ENCODE data around the gene TTC28.
"Not testable (repeated sequence)": the region's sequence is repeated elsewhere in the genome, so short reads cannot be mapped to it uniquely, and the experiment has no call there.

TTC28 gene

GRCh38 chr22:28538922-28539321, 140.7 kb downstream of the TTC28 start:
- no peak overlapping the region for H3K4me3 Mint-ChIP-seq
- no peaks in the 10 kb centered on the region for H3K4me1 Mint-ChIP-seq
- H3K9me3 Mint-ChIP-seq, result no peaks in the 10 kb centered on the region
- no peak for DNase-seq
- no peak for ATAC-seq
- peaks cover 1% of the 10 kb centered on the region for H3K36me3 Mint-ChIP-seq (ENCODE audit: low read depth)
- no peak overlapping the region for H3K27ac Mint-ChIP-seq
- H3K27me3 Mint-ChIP-seq, result peaks cover 5% of the 10 kb centered on the region

DNA sequence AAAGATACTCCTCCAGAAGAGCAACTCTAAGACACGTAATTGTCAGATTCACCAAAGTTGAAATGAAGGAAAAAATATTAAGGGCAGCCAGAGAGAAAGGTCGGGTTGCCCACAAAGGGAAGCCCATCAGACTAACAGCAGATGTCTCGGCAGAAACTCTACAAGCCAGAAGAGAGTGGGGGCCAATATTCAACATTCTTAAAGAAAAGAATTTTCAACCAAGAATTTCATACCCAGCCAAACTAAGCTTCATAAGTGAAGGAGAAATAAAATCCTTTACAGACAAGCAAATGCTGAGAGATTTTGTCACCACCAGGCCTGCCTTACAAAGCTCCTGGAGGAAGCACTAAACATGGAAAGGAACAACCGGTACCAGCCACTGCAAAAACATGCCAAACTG, 149.1 kb downstream of the TTC28 start:
- H3K4me3 Mint-ChIP-seq; H3K4me1 Mint-ChIP-seq; DNase-seq; ATAC-seq; H3K27ac Mint-ChIP-seq; H3K27me3 Mint-ChIP-seq; H3K36me3 Mint-ChIP-seq (ENCODE audit: low read depth): not testable (repeated sequence)
- H3K9me3 Mint-ChIP-seq, result peaks cover 20% of the 10 kb centered on the region

DNA sequence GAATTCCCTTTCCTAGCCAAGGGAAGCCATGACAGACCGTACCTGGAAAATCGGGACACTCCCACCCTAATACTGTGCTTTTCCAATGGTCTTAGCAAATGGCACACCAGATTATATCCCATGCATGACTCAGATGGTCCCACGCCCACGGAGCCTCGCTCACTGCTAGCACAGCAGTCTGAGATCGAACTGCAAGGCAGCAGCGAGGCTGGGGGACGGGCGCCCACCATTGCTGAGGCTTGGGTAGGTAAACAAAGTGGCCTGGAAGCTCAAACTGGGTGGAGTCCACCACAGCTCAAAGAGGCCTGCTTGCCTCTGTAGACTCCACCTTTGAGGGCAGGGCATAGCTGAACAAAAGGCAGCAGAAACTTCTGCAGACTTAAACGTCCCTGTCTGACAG, 150.5 kb downstream of the TTC28 start:
- ATAC-seq; H3K27ac Mint-ChIP-seq; H3K4me1 Mint-ChIP-seq; H3K4me3 Mint-ChIP-seq; H3K36me3 Mint-ChIP-seq (ENCODE audit: low read depth); DNase-seq; H3K27me3 Mint-ChIP-seq: not testable (repeated sequence)
- H3K9me3 Mint-ChIP-seq, result peaks cover 20% of the 10 kb centered on the region

DNA sequence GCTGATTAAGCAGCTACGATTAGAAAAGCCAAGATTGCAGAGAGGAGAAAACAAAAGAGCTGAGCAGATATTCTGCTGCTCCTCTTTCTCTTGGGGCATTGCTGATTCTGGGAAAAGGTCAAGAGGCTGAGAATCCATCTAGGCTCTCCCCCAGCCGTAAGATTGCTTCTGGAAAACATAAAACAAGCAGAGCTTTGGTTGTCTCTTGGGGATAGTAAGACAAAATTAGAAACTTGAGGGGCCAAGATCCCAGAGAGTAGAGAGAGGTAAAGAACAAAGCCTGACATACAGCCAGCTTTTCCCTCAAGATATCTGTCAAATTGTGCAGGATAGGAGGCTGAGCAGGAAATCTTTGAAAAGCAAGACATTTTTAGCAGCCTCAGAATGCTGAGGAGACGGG, 158.2 kb downstream of the TTC28 start:
- DNase-seq, result no peak
- Mint-ChIP-seq H3K4me3 (no peak overlapping the region), H3K27me3 (peaks cover 11% of the 10 kb centered on the region), H3K27ac (no peak overlapping the region), H3K36me3 (ENCODE audit: low read depth) (no peaks in the 10 kb centered on the region), H3K9me3 (no peaks in the 10 kb centered on the region), H3K4me1 (no peaks in the 10 kb centered on the region)
- no peak for ATAC-seq

DNA sequence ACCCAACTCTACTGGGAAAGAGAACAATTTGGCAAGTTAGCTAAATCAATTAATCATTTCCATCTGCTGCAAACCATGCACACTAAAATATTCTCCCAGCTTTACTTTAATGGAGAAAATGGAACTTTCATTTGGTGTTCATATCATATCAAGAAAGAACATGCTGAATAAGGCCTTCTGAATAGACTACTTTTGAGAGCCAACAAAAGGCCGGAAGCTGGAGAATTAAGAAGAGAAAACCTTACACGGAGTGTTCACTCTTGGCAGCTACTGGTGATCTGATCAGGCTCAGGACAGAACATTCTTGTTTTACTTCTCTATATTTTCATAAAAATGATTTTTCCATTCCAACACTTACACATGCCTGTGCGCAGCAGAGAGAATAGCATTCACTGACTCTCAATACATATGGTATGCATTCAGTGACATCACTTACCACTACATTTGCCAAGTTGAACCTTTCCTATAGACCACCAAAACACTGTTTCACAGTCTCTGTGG, 165.3 kb downstream of the TTC28 start:
- no peaks in the 10 kb centered on the region for H3K36me3 Mint-ChIP-seq (ENCODE audit: low read depth)
- no peak overlapping the region for H3K27ac Mint-ChIP-seq
- H3K27me3 Mint-ChIP-seq, result peaks cover 6% of the 10 kb centered on the region
- no peaks in the 10 kb centered on the region for H3K4me1 Mint-ChIP-seq
- DNase-seq (no peak), ATAC-seq (no peak)
- peaks cover 9% of the 10 kb centered on the region for H3K9me3 Mint-ChIP-seq
- no peak overlapping the region for H3K4me3 Mint-ChIP-seq

DNA sequence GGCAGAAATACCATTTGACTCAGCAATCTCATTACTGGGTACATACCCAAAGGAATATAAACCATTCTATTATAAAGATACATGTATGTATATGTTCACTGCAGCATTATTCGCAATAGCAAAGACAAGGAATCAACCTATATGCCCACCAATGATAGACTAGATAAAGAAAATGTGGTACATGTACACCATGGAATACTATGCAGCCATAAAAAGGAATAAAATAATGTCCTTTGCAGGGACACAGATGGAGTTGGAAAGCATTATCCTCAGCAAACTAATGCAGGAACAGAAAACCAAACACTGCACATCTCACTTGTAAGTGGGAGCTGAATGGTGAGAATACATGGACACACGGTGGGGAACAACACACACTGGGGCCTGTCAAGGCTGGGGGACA, 167.3 kb downstream of the TTC28 start:
- not testable (repeated sequence) for DNase-seq; H3K4me1 Mint-ChIP-seq; ATAC-seq; H3K4me3 Mint-ChIP-seq; H3K27ac Mint-ChIP-seq; H3K36me3 Mint-ChIP-seq (ENCODE audit: low read depth)
- peaks cover 12% of the 10 kb centered on the region for H3K27me3 Mint-ChIP-seq
- peaks cover 14% of the 10 kb centered on the region for H3K9me3 Mint-ChIP-seq

GRCh38 chr22:28507896-28508295, 171.7 kb downstream of the TTC28 start:
- H3K9me3 Mint-ChIP-seq, result peaks cover 18% of the 10 kb centered on the region
- H3K4me1 Mint-ChIP-seq, result no peaks in the 10 kb centered on the region
- DNase-seq (no peak), ATAC-seq (no peak)
- no peaks in the 10 kb centered on the region for H3K36me3 Mint-ChIP-seq (ENCODE audit: low read depth)
- no peak overlapping the region for H3K4me3 Mint-ChIP-seq
- peaks cover 23% of the 10 kb centered on the region for H3K27me3 Mint-ChIP-seq
- no peak overlapping the region for H3K27ac Mint-ChIP-seq

DNA sequence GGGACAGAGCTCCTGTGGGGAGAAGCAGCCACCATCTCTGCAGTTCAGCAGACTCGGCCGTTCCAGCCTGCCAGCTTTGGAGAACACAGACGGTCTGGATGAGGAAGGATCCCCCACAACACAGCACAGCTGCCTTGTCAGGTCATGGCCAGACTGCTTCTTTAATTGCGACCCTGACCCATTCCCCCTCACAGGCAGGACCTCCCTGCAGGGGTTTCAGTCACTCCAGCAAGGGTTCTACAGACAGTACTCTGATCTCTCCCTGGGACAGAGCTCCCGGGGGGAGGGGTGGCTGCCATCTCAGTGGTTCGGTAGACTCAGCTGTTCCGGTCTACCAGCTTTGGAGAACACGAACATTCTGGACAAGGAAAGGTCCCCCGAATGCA, 173.5 kb downstream of the TTC28 start:
- peaks cover 18% of the 10 kb centered on the region for H3K9me3 Mint-ChIP-seq
- H3K36me3 Mint-ChIP-seq (ENCODE audit: low read depth), result no peaks in the 10 kb centered on the region
- no peak overlapping the region for H3K4me3 Mint-ChIP-seq
- DNase-seq (no peak), ATAC-seq (no peak)
- H3K4me1 Mint-ChIP-seq, result no peaks in the 10 kb centered on the region
- H3K27me3 Mint-ChIP-seq, result peaks cover 26% of the 10 kb centered on the region
- H3K27ac Mint-ChIP-seq, result no peak overlapping the region

DNA sequence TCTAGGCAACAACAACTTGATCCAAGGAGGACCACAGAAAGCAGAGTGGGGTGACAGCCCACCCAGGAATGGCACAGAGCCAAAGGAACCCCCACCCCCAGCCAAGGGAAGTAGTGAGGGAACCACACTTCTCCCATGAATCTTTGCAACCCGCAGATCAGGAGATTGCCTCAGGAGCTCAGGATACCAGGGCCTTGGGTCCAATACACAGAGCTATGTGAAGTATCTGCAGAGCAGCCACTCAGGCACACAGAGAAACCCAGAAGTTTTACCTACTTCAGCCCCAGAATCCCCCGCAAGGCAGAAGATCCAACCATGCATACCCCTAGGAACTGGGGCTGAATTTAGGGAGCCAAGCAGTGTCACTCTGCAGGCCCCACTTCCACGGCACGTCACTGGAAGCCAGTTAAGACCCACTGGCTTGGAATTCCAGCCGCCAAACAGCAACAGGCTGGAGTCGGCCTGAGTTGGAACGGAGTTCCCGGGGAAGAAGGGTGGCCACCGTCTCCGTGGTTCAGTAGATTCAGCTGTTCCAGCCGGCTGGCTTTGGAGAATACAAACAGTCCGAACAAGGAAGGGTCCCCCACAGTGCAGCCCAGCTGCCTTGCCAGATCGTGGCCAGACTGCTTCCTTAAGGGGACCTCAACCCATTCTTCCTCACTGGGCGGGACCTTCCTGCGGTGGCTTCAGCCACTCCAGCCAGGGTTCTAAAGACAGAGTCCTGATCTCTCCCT, 174.1 kb downstream of the TTC28 start:
- H3K27me3 Mint-ChIP-seq, result peaks cover 26% of the 10 kb centered on the region
- no peak overlapping the region for H3K27ac Mint-ChIP-seq
- peaks cover 12% of the 10 kb centered on the region for H3K9me3 Mint-ChIP-seq
- DNase-seq (no peak), ATAC-seq (no peak)
- H3K4me1 Mint-ChIP-seq, result no peaks in the 10 kb centered on the region
- no peak overlapping the region for H3K4me3 Mint-ChIP-seq
- no peaks in the 10 kb centered on the region for H3K36me3 Mint-ChIP-seq (ENCODE audit: low read depth)

DNA sequence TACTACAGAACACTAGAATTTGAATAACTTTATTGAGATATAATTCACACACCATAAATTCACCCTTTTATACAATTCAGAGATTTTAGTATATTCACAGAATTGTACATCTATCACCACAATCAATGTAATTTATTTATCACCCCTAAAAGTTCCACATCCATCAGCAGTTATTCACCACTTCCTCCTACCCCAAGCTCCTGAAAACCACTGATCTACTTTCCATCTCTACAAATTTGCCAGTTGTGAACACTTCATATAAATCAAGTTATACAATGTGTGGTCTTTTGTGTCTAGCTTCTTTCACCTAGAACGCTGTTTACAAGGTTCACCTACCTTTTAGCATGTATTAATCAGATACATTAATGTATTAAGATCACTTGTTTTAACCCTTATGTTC, 179.6 kb downstream of the TTC28 start:
- H3K9me3 Mint-ChIP-seq, result no peaks in the 10 kb centered on the region
- H3K4me3 Mint-ChIP-seq, result no peak overlapping the region
- no peak overlapping the region for H3K27ac Mint-ChIP-seq
- H3K36me3 Mint-ChIP-seq (ENCODE audit: low read depth), result no peaks in the 10 kb centered on the region
- H3K27me3 Mint-ChIP-seq, result peaks cover 11% of the 10 kb centered on the region
- no peaks in the 10 kb centered on the region for H3K4me1 Mint-ChIP-seq
- ATAC-seq, result no peak
- no peak for DNase-seq

- H3K4me1 Mint-ChIP-seq, result no peaks in the 10 kb centered on the region
- H3K27ac Mint-ChIP-seq, result no peak overlapping the region
- no peak overlapping the region for H3K4me3 Mint-ChIP-seq
- no peak for DNase-seq
- H3K9me3 Mint-ChIP-seq, result no peaks in the 10 kb centered on the region
- no peaks in the 10 kb centered on the region for H3K36me3 Mint-ChIP-seq (ENCODE audit: low read depth)
- ATAC-seq, result no peak
- peaks cover 22% of the 10 kb centered on the region for H3K27me3 Mint-ChIP-seq
These were observed 181.6 kb downstream of the TTC28 start for GRCh38 chr22:28498044-28498443.

DNA sequence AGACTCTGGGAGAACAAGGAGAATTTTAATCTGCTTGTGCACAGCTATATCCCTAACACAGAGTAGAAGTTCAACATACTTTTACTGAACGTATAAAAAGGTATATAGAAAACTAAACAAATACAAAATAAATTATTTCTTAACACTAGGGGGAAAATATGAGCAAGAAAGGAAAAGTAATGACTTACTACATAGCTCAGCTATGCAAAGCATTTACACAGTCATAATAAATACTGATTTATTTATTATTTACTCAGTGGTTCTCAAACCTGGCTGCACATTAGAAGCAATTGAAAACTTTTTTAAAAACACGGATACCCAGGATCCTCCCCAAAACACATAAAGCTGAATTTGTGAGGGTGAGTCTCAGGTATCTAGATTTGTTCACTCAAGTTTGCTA, 182.5 kb downstream of the TTC28 start:
- Mint-ChIP-seq H3K4me3 (no peak overlapping the region), H3K27ac (no peak overlapping the region), H3K27me3 (peaks cover 20% of the 10 kb centered on the region), H3K4me1 (no peaks in the 10 kb centered on the region), H3K9me3 (no peaks in the 10 kb centered on the region), H3K36me3 (ENCODE audit: low read depth) (no peaks in the 10 kb centered on the region)
- ATAC-seq (no peak), DNase-seq (no peak)

DNA sequence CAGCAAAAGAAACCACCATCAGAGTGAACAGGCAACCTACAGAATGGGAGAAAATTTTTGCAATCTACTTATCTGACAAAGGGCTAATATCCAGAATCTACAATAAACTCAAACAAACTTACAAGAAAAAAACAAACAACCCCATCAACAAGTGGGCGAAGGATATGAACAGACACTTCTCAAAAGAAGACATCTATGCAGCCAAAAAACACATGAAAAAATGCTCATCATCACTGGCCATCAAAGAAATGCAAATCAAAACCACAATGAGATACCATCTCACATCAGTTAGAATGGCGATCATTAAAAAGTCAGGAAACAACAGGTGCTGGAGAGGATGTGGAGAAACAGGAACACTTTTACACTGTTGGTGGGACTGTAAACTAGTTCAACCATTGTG, 188.4 kb downstream of the TTC28 start:
- not testable (repeated sequence) for H3K4me3 Mint-ChIP-seq; ATAC-seq; DNase-seq; H3K36me3 Mint-ChIP-seq (ENCODE audit: low read depth); H3K27ac Mint-ChIP-seq; H3K9me3 Mint-ChIP-seq; H3K4me1 Mint-ChIP-seq
- peaks cover 21% of the 10 kb centered on the region for H3K27me3 Mint-ChIP-seq

DNA sequence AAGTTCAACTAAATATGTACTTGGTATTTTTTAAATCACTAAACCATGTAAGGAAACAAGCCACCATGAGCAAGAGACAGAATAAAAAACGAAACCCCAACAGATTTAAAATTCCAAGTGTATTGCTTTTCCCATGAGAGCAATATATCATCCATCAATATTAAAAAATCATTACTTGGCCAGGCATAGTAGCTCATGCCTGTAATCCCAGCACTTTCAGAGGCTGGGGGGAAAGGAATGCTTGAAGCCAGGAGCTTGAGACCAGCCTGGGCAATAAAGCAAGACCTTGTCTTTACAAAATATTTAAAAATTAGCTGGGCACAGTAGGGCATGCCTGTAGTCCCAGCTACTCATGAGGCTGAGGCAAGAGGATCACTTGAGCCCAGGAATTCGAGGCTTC, 190.8 kb downstream of the TTC28 start:
- H3K4me3 Mint-ChIP-seq, result no peak overlapping the region
- no peak overlapping the region for H3K27ac Mint-ChIP-seq
- H3K27me3 Mint-ChIP-seq, result peaks cover 25% of the 10 kb centered on the region
- no peaks in the 10 kb centered on the region for H3K4me1 Mint-ChIP-seq
- no peak for ATAC-seq
- no peaks in the 10 kb centered on the region for H3K36me3 Mint-ChIP-seq (ENCODE audit: low read depth)
- H3K9me3 Mint-ChIP-seq, result no peaks in the 10 kb centered on the region
- DNase-seq, result no peak

- Mint-ChIP-seq H3K4me1 (no peaks in the 10 kb centered on the region), H3K27ac (no peak overlapping the region)
These were observed 195.0 kb downstream of the TTC28 start for GRCh38 chr22:28484662-28485061.

GRCh38 chr22:28481725-28482124, 197.9 kb downstream of the TTC28 start:
- Mint-ChIP-seq H3K36me3 (ENCODE audit: low read depth) (no peaks in the 10 kb centered on the region), H3K27me3 (peaks cover 21% of the 10 kb centered on the region), H3K9me3 (no peaks in the 10 kb centered on the region), H3K27ac (no peak overlapping the region), H3K4me1 (no peaks in the 10 kb centered on the region), H3K4me3 (no peak overlapping the region)
- no peak for ATAC-seq
- DNase-seq, result no peak

More at GRCh38 chr22:28484662-28485061, 195.0 kb downstream of the TTC28 start:
- ATAC-seq (no peak), DNase-seq (no peak)
- Mint-ChIP-seq H3K4me3 (no peak overlapping the region), H3K36me3 (ENCODE audit: low read depth) (no peaks in the 10 kb centered on the region), H3K27me3 (peaks cover 23% of the 10 kb centered on the region), H3K9me3 (no peaks in the 10 kb centered on the region)
